VCaP (cell line): ENCODE measurements around the gene NIPAL3.

Source experiments
- H3K27ac ChIP-seq: fragments of 450-650 bp; 2 replicates; pipeline ENCODE4 v1.5.1; 2017
- CTCF ChIP-seq: fragments of 450-650 bp; conservative IDR thresholded peaks from 2 replicates; pipeline ENCODE4 v1.5.1; 2017; ENCODE audit warnings: mild to moderate bottlenecking, moderate library complexity

NIPAL3 gene

DNA sequence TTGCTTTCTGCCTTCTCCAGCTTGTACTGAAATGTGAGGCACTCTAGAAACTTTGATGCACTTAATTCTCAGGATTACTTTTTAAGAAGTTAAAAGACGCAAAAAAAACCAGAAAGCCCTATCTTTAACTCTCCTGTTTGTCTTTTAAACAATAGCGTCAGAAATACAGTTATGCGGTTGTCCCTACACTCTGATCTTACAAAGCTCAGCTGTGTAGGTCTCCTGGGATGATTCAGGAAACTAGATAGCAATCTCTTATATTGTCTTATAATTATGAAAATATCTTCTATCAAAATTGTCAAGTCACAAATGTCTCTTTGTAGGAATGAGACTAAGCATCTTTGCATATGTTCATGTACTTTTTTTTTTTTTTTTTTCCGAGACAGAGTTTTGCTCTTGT lies 60.1 kb downstream of the NIPAL3 start:
- H3K27ac ChIP-seq, result peak overlapping the region; percentile 88
- no peak for TF ChIP-seq CTCF

DNA sequence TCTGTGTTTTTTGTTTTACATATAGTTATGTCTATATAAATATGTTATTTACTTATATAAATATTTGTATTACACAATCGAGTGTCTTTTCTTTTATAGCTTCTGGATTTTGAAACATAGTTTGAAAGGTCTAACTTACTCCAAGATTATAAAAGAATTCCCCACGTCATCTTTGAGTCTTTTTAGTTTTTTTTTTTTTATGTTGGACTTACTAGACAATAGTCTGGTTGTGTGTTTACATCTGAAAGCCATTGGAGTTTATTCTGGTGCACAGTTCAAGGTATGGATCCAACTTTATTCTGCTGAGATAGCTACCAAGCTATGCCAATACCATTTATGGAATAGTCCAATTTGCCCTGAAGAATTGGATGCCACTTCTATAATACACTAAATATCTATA lies 61.0 kb downstream of the NIPAL3 start:
- no peak for TF ChIP-seq CTCF
- H3K27ac ChIP-seq, result peak overlapping the region; percentile 88

- no peak for TF ChIP-seq CTCF
- H3K27ac ChIP-seq, result peak overlapping the region; percentile 88
Measured at GRCh38 chr1:24477309-24477708, 61.7 kb downstream of the NIPAL3 start.

DNA sequence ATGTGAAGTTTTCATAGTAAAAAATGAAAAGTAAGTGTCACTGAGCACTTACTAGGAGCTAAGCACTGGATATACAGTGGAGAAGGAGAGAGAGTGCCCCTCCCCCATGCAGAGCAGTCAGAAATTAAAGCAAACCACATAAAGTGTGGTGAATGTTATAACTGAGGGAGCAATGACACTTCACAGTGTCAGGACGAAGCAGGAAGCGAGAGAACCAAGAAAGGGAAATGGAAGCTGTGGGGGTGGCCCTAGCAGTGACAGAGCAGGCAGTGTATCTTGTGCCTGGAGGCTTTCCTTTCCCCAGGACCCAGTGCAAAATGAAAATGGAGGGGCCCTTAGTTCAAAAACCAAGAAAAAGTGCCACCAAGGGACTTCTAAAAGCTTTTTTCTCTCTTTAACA lies 65.5 kb downstream of the NIPAL3 start:
- no peak for TF ChIP-seq CTCF
- H3K27ac ChIP-seq, result no peak overlapping the region

DNA sequence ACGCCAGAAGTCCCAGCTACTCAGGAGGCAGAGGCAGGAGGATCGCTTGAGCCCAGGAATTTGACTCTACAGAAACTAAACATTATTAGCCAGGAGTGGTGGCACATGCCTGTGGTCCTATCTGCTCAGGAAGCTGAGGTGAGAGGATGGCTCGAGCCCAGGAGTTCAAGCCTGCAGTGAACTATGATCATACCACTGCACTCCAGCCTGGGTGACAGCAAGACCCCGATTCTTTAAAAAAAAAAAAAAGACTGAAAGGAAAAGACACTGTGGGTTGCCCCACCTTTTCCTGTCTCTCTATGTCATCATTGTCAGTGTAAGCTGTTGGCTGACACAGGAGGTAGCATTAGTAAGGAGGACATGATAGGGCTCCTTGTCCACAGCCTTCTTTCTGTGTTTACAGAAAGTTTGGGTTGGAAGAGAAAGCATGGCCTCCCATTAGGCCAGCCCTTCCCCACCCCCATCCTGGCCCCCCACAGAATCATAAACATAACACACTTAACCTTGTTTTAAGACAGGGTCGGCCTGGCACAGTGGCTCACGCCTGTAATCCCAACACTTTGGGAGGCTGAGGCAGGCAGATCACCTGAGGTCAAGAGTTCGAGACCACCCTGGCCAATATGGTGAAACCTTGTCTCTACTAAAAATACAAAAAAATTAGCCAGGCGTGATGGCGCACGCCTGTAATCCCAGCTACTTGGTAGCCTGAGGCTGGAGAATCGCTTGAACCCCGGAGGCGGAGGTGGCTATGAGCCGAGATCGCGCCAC lies 66.4 kb downstream of the NIPAL3 start:
- TF ChIP-seq CTCF, result no peak
- no peak overlapping the region for H3K27ac ChIP-seq

DNA sequence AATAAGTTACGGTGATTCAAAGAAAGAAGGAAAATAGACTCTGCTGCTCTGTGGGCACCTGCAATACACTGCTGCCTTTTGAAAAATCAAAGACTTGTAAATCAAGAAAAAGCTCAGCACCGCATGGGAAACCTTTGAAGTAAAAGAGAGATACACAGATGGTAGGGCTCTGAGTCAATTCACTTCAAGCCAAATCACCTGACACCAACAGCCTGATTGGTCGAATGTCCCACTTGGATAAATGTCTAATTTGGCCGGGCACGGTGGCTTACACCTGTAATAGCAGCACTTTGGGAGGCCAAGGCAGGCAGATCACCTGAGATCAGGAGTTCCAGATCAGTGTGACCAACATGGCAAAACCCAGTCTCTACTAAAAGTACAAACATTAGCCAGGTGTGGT lies 67.8 kb downstream of the NIPAL3 start:
- TF ChIP-seq CTCF, result no peak

GRCh38 chr1:24484199-24484598 lies 68.6 kb downstream of the NIPAL3 start:
- TF ChIP-seq CTCF, result no peak
- H3K27ac ChIP-seq, result no peak overlapping the region

More for the DNA sequence above, 67.8 kb downstream of the NIPAL3 start:
- no peak overlapping the region for H3K27ac ChIP-seq
